ENCODE data around the gene MCM8.

- no peak for TF ChIP-seq POLR2A (IDR thresholded peaks at IDR 0.05)
- no peak for TF ChIP-seq CTCF (IDR thresholded peaks at IDR 0.05)
Measured at GRCh38 chr20:5913166-5913565, 37.3 kb upstream of the MCM8 start.
